ENCODE measurements around the gene PROB1. TPM values are rescaled to one million over a fixed set of nuclear protein-coding genes. Genes with fewer than 3 reads are reported as not detected.

Gene PROB1
- total RNA-seq, 1 experiment from 2014 or later: 3.4 TPM

GRCh38 chr5:139390639-139391569 is 4.0 kb downstream of the PROB1 start:
- Histone ChIP-seq H3K18ac (ENCODE audit: insufficient read length, low read depth, low read length) (no peak overlapping the region), H4K91ac (ENCODE audit: insufficient read length, low read depth, low read length) (no peak overlapping the region), H3K27me3 (ENCODE audit: insufficient read depth, low read length) (peaks cover 8% of the 10 kb centered on the region), H3K79me2 (ENCODE audit: insufficient read depth, low read length) (no peaks in the 10 kb centered on the region), H2BK12ac (ENCODE audit: insufficient read length, low read depth, low read length) (no peak overlapping the region), H3K9me3 (ENCODE audit: control insufficient read depth, low read depth, low read length) (no peaks in the 10 kb centered on the region), H2BK120ac (ENCODE audit: low read depth, low read length, poor library complexity, severe bottlenecking) (no peak overlapping the region), H3K4me1 (ENCODE audit: insufficient read depth, low read length) (peaks cover 3% of the 10 kb centered on the region; the same call in 1 of the 2 replicates), H2BK20ac (ENCODE audit: low read depth, low read length, poor library complexity, severe bottlenecking) (no peak overlapping the region), H3K23ac (ENCODE audit: insufficient read length, low read depth, low read length) (no peak overlapping the region), H2BK5ac (ENCODE audit: insufficient read length, low read length) (no peak overlapping the region), H3K27ac (ENCODE audit: insufficient read length, low read depth, low read length) (no peak overlapping the region), H4K5ac (ENCODE audit: insufficient read length, low read depth, low read length) (no peak overlapping the region), H4K8ac (replicated peaks; ENCODE audit: insufficient read length, low read depth, low read length) (no peak overlapping the region), H4K20me1 (ENCODE audit: control insufficient read depth, insufficient read depth, insufficient read length) (peaks cover 2% of the 10 kb centered on the region), H2AK5ac (ENCODE audit: insufficient read length, low read length) (no peak overlapping the region), H2BK15ac (ENCODE audit: low read depth, low read length) (no peak overlapping the region), H3K4me2 (ENCODE audit: insufficient read depth, insufficient read length, low read length) (no peak overlapping the region), H3K56ac (ENCODE audit: insufficient read length, low read depth, low read length) (no peak overlapping the region), H3K4ac (ENCODE audit: low read depth, low read length) (no peak overlapping the region), H3K23me2 (ENCODE audit: insufficient read length, low read depth, low read length, poor library complexity, severe bottlenecking) (peaks cover 22% of the 10 kb centered on the region), H3T11ph (ENCODE audit: low read length) (no peak overlapping the region), H3K14ac (ENCODE audit: insufficient read depth, low read length) (no peak overlapping the region), H3K79me1 (ENCODE audit: insufficient read depth, low read depth, low read length, poor library complexity, severe bottlenecking) (no peaks in the 10 kb centered on the region), H2AFZ (ENCODE audit: low read length) (no peak overlapping the region), H3K9ac (ENCODE audit: extremely low read depth, insufficient read length, low read length) (no peak overlapping the region)
- WGBS (ENCODE audit: extremely low coverage, insufficient read length, low lambda C conversion rate): no CpG with 5 or more reads among the region's 10 CpGs
- DNase-seq: no peak
- Mint-ChIP-seq H3K27ac (peak overlapping the region; percentile 34 to 81 (median 37); a peak in 2 of 7 replicates), H3K4me1 (peaks cover 14 to 45% of the 10 kb centered on the region in 2 experiments), H3K9me3 (no peaks in the 10 kb centered on the region), H3K4me3 (peak overlapping the region in 1 of 2 experiments; percentile 60; a peak in 2 of 5 replicates), H3K27me3 (ENCODE audit: low read depth) (peaks cover 31% of the 10 kb centered on the region), H3K36me3 (ENCODE audit: insufficient read depth in 1 of 3, low read depth in 3 of 3) (no peaks in the 10 kb centered on the region; a peak in 1 of 7 replicates)
- TF ChIP-seq CTCF (conservative IDR thresholded peaks at IDR 0.05): no peak
